HG03066 (cell line): Measurements from ENCODE around the gene NAV2.

Source experiments
- ATAC-seq: cut with Tn5 transposase; IDR thresholded peaks from one replicate; pipeline ENCODE4 v1.9.1; 2021; ENCODE audit warnings: low read depth; ENCODE audit not compliant: unreplicated experiment

NAV2 gene

DNA sequence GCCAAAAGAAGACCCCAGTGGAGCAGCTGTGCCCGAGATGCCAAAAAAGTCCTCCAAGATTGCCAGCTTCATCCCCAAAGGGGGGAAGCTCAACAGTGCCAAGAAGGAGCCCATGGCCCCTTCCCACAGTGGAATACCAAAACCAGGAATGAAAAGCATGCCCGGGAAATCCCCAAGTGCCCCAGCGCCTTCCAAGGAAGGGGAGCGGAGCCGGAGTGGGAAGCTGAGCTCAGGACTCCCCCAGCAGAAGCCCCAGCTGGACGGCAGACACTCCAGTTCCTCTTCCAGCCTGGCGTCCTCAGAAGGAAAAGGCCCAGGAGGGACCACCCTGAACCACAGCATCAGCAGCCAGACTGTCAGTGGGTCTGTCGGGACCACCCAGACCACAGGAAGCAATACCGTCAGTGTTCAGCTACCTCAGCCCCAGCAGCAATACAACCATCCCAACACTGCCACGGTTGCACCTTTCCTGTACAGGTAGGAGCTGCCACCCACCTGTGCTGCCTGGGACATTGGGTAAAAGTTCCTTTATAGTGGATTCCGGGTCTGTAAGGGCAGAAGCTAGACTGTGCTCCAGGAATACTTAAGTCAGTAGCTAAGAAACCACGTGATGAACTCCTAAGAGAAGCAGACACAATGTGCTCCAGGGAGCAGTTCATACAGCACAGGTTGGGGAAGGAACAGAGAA, 221.3 kb downstream of the NAV2 start:
- no peak for ATAC-seq

DNA sequence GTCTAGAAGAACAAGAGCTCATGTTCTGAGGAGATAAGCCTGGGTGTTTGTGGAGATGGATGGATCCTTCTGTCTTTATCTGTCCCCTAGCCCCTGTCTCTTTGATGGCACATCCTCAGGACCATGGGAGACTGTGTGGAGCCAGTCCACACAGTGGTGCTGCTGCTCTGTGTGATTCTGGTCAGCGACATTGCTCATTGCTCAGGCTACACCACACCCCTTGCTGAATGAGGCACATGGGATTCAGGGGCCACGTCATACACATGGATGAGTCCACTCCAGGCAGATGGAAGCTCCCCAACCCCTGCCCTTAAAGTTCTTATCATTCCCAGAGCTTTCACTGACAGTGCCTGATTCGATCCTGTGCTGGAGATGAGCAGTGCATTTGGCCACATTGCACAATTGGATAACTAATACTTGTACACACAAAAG, 222.2 kb downstream of the NAV2 start:
- no peak for ATAC-seq

DNA sequence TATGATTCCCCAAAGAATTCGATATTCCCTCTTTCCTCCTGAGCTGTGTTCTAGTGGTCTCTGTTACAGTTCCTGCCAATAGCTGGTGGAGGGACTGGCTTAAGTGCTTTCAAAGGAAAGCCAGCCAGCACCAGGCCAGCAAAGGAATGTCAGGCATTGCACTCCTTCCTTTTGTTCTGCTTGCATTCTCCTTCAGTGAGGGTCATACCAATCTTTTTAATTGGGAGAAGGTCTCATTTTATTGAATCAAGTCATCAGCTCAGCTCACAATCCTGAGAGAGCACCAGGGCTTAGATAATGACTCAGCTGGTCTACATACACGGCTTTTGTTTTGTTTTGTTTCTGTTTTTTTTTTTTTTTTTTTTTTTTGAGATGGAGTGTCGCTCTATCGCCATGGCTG, 222.9 kb downstream of the NAV2 start:
- ATAC-seq = no peak

DNA sequence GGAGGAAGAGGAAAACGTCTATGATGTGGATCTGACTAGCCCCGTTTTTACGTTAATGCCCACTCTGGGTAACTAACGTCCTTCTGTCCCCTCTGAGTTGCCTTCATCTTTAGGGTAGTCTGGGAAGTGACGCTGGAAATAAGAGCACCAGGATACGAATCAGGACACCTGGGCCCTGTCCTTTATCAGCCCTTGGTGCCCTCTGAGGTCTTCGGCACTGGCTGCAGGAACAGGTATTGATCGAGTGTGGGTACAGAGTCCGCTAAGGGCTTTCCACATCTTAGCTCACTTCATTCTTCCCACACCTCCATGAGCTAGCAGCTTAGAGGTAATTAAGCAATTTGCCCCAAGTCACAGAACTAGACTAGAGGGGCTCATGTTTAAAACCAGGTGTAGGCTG, 223.8 kb downstream of the NAV2 start:
- ATAC-seq = no peak

DNA sequence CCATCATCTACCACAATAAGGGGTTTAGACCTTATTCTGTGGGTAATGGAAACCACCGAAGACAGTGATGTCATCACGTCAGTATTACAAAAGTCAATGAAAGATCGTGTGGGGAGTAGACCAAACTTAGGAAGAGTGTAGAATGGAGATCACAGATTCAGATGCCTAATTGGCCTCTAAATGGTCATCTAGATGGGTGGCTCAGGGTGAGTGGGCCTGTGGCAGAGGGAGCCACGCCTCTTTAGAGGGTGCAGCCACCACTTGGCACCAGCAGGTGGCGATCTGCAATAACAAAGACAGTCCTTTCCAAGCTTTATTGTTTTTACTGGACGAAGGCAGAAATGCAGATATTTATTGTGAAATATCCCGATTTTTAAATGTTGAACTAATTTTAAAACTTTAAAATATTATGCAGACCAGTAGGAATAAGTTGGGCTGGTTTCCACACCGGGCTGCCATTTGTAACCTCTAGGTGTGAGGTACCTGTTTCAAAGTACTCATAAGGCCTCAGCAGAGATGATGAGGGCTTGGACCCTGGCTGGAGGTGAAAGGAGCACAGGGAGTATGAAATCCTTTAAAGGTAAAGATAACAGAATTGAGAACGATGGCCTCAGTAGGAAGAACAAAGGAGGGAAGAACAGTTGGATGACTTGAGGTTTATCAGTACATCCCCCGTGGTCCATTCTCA, 225.7 kb downstream of the NAV2 start:
- peak; percentile 76 for ATAC-seq

DNA sequence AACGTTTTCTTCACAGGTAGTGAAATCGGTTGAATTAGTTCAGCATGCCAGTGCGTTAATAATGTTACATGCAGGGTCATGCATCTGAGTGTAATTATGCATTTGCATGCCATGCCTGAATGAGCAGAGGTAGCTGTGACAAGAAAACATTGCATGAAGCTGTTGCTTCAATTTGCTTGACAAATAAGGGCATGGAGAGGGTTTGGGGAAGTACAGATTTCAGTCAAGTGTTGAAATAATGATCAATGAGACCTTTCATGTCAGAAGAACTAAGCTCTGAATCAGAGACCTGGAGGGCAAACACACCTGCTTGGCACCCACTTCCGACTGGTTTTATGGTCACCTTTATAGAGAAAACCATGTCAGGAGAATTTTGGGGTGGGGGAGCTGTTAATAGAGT, 226.2 kb downstream of the NAV2 start:
- ATAC-seq = no peak

DNA sequence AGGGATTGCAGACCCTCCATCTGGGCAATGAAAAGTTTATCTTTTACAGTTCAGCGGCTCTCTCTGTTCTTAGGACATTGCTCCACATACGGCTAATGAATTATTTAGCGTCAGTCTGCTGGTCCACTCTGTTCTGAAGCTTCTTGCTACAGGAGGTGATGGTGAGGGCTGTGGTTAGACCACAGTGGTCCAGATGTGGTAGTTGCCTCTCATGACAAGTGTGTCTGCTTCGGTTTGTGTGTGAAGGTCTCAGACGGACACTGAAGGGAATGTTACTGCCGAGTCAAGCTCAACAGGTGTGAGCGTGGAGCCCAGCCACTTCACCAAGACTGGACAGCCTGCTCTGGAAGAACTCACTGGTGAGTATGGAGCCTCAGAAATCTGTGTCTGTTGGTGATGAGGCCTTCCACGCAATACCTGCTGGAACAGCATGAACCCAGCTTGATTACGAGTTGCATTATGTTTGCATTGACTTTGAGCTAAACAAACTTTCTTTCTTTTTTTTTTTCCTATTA, 226.8 kb downstream of the NAV2 start:
- no peak for ATAC-seq

DNA sequence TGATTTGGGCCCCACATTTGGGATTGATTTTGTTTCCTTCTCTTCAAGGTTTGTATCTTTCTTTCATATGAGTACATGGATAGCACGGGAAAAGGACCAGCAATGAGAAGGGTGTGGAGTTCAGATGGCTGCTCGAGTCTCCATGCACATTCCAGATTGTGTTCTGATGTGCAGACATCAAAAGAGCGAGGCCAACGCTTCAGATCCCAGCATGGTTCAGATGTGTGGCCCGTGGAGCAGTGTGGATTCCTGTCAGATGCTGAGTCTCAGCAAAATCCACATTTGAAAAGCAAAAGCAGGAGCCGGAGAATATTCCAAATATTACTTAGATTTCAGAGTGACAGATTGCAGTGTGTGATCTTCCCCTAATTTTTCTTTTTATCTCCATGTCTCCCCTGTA, 228.2 kb downstream of the NAV2 start:
- no peak for ATAC-seq

DNA sequence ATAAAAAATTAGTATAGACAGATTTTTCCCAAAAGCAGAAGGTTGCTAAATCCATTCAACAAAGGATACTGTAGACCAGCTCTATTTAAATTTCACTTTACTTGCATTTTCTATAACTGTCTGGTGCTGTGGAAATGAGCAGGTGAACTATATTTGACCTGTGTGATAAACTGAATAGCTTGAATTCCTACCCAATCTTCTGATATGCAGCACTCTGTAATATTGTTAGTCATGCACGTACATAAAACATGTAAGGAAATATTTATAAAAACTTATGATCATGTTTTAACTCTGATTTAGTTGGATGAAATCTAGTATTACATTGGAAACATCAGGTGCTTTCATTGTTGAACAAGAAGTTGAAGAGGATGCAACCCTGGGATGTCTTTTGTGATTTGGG, 234.0 kb downstream of the NAV2 start:
- no peak for ATAC-seq

DNA sequence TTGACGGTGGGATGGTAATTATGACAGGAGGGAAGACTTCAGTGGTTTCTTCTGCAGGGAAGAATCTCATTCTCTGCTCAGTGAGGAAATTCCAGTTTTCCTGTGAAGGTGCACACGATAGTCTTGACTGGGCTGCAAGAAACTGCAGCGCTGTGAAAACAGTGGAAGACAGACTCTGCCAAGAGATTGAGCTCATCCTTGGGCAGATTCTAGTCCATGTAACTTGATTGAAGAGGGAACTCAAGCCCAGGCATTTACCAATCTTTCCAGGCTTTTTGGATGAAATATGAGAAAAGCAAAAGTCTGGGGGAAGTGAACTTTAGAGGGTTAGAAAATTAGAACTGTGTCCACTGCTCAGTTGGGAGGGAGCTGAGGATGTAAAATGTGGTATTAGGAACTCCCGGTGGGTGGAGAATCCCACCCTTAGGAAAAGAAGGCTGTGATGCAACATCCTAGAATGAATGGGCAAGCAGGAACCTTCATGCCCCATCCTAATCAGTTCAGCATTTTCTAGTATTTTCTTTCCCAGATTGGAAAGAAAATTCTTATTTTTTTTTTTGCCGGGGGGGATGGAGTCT, 235.0 kb downstream of the NAV2 start:
- ATAC-seq = no peak

DNA sequence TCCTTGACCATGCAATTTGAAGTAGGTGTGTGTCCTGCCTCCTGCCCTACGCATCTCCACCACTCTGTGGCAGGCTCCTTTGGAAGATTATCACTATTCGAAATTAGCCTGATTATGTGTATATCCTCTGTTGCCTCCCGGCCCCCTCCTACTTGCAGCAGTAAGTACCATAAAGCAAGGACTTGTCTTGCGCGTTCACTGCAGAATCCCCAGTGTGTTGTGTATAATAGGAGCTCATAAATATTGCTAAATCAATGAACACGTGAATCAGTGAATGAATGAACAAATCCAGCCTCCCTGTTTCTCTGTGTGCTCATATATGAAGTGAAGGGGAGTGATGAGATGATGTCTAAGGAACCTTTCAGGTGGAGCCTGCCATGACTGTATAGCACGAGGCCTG, 237.0 kb downstream of the NAV2 start:
- ATAC-seq = no peak

DNA sequence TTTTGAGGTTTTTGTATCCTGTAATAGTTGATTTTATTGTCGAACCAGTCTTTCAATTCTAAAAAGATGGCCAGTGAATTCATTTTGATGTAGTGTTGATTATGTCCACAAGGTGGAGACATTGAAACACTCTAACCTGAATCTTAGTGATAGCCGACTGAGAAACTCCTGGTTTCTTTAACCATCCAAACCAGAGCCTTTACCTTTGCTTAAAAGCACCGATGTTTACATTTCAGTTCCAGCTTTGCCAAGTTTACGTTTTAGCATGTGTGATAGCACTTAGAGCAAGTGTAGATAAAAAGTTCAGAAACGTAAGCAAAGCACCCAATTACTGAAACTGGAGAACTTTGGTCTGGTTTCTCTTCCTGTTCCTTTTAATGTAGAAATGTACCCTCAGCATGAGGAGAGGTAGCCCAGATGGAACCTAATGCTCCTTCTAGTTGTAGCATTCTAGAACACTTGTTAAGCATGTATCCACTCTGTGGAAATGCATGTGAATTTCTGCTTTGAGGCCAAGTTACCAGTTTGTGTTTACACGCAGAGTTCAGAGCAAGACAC, 239.0 kb downstream of the NAV2 start:
- peak; percentile 86 for ATAC-seq

DNA sequence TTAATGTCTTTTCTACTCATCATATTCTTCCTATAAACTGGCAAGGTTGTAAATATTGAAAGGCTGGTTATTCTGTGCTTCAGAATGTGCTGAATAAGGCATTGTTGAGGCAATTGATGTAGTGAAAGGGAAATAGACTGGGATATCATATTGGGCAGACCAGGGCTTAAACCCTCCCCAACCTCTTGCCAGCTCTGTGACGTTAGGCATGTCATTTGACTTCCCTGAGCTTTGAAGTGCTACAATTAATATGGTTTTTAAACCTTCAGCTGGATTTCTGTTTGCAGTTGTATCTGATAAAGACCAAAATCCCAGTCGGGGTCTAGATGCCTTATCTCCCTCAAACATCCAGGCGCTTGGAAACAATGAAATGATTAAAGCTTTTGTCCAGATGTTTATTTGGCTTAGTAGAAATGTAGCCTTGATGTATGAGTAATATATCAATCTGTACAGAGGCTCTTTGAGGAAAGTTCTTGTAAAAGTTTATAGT, 239.5 kb downstream of the NAV2 start:
- no peak for ATAC-seq

DNA sequence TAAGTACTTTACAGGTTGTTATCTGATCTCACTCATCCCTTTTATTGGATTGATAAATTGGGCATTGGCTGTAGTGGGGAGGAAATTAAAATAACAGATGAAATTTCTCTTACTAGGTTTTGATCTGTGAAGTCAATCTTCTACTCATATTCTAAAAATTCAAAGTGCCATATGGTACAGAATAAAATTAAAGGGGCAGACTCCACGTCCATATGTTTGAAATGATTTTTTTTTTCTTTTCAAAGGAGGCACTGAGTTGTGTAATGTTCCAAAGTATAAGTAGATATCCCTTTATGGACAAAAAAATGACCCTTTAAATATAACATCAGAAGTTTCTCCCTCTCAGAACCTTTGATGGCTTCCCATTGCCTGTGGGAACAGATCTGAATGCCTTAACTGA, 240.3 kb downstream of the NAV2 start:
- ATAC-seq = no peak

DNA sequence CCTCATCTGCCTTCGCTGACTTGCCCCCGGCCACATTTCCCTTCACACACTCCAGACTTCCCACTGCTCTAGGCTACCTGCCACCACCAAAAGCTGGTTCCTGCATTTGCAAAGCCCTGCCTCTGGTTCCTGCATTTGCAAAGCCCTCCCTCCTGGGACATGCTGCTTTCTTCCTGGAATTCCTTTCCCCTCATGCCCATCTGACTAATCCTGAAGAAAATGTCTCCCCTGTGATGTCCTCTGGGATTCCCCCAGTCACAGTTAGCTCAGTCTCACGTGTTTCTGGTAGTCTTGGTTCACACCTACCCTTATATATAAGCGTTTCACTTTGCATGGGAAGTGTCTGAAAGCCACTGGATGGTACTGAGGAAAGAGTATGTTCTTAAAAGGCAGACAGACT, 240.7 kb downstream of the NAV2 start:
- ATAC-seq = no peak

DNA sequence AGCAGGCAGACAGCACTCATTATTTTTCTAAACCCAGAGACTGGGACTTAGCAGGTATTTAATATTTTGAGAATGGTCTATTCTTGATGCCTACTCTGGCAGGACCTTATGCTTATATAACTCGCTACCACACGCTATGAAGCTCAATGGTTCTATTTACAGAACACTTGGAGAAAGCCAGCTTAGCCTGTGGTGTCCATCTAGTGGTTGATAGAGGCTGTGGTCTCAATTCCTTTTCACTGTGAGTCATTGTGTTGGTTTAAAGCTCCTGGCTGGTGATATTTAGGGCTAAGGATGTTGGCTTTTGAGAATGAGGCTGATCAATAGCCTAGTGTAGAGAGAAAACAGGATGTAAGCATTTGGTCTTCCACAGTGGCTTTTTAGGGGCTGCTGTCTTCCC, 241.3 kb downstream of the NAV2 start:
- no peak for ATAC-seq

DNA sequence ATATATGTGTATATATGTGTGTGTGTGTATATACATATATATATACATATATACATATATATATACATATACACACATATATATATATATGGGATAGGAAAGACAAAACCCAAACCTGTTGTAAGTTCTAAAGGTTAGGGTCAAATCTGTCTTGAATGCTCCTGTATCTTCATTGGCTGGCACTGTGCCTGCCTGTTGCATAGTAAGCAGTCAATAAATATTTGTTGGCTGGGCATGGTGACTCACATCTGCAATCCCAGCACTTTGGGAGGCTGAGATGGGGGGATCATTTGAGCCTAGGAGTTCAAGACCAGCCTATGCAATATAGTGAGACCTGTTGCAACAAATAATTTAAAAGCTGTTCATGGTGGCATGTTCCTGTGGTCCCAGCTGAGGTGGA, 242.3 kb downstream of the NAV2 start:
- ATAC-seq = no peak

DNA sequence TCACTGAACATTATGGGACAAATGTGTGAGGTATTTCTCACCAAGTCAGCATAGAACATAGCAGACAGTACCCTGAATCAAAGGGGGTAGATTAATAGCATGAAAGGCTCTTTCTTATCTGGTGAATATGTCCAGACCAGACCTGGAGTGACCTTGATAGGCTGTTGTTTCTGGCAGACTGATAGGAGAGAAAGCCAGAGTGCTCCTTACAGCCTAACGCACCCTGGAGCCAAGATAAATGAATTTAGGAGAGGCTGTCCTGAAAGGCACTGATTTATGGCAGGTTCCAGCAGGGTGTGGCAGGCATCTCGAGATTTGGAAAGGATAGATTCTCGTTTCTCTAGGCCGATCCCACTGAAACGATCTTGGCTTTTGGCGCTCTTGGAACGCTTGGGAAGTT, 243.0 kb downstream of the NAV2 start:
- ATAC-seq = no peak

DNA sequence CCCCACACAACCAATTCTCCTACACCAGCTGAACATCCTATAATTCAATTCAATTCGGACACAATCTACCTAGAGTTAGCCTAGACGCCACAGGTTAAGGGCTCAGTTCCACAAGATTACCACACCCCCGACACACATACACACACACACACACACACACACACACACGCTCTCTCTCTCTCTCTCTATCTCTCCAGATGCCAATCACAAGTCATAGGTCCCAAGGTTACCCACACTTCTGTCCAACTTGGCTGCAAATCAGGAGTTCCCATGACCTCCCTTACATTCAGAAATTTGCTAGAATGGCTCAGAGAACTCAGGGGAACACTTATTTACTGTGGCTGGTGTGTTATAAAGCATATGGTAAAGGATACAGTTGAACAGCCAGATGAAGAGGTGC, 243.6 kb downstream of the NAV2 start:
- no peak for ATAC-seq

DNA sequence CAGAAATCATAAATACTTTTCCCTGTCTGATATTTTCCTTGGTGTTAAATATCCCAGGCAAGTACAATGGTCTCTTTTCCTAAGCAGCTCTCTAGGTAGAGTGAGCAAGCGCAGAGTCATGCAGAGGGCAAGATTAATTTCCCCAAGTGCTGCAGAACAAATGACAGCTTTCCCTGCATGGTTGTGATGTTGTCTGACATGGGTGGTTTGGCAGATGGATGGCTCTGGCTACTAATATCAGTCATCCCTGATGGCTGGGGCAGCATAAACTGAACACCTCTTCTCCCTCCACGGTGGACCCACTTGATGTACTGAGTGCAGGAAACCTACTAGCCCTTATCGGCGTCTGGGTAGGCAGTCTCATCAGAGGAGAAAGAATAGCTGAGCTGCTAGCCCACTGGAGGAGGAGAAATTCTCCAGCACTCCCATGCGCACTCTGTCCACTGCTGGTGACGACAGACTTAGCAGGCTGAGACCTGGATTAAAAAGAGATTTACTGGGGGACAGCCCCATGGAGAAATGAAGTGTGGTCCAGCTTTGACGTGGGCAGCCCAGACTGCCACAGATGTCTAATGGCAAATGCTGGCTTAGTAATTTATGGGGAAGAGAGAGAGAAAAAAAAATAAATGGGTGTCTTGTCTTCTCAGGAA, 244.8 kb downstream of the NAV2 start:
- ATAC-seq = no peak

DNA sequence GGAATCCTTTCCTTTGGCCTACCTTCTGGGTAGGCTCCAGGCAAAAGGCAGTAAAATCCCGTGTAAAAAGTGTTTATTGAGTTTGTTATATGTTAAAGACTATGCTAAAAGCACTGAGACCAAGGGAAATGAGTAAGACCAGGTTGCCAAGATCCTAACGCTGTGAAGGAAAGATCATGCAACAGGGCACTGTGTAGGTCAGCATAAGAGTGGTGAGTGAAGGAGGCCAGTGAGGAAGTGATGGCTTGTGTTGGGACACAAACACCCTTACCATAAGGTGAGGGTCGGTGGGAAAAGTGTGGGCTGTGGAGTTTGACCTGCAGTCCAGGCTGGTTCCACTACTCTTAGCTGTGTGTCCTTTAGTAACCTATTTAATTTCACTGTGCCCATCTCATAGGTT, 245.6 kb downstream of the NAV2 start:
- ATAC-seq = no peak
